ENCODE measurements around the gene LLGL2.
"Not testable (repeated sequence)": the region's sequence is repeated elsewhere in the genome, so short reads cannot be mapped to it uniquely, and the experiment has no call there.

LLGL2 gene

GRCh38 chr17:75592348-75593020, 67.0 kb downstream of the LLGL2 start:
- DNase-seq = no peak

- not testable (repeated sequence) for DNase-seq
These were observed 67.9 kb downstream of the LLGL2 start for GRCh38 chr17:75593430-75593829.

- no peak for DNase-seq
These were observed 69.2 kb downstream of the LLGL2 start for GRCh38 chr17:75594499-75595283.

- DNase-seq = no peak
These were observed 69.9 kb downstream of the LLGL2 start for GRCh38 chr17:75595284-75595919.

GRCh38 chr17:75595920-75596313, 70.4 kb downstream of the LLGL2 start:
- no peak for DNase-seq

GRCh38 chr17:75596320-75597087, 71.0 kb downstream of the LLGL2 start:
- DNase-seq = no peak

- DNase-seq = peak; percentile 78
These were observed 75.8 kb downstream of the LLGL2 start for GRCh38 chr17:75601057-75601987.

- DNase-seq = no peak
These were observed 77.1 kb downstream of the LLGL2 start for GRCh38 chr17:75602644-75603043.

GRCh38 chr17:75603123-75603522, 77.6 kb downstream of the LLGL2 start:
- DNase-seq = no peak

- DNase-seq = no peak
These were observed 78.7 kb downstream of the LLGL2 start for GRCh38 chr17:75604034-75604695.

GRCh38 chr17:75605790-75606189, 80.3 kb downstream of the LLGL2 start:
- no peak for DNase-seq

- no peak for DNase-seq
These were observed 81.6 kb downstream of the LLGL2 start for GRCh38 chr17:75607086-75607485.

- no peak for DNase-seq
These were observed 84.8 kb downstream of the LLGL2 start for GRCh38 chr17:75610103-75610984.

- DNase-seq = no peak
These were observed 86.4 kb downstream of the LLGL2 start for GRCh38 chr17:75611851-75612429.

GRCh38 chr17:75612906-75613626, 87.6 kb downstream of the LLGL2 start:
- DNase-seq = no peak

GRCh38 chr17:75614006-75614405, 88.5 kb downstream of the LLGL2 start:
- no peak for DNase-seq

- DNase-seq = no peak
These were observed 89.2 kb downstream of the LLGL2 start for GRCh38 chr17:75614556-75615270.

GRCh38 chr17:75615301-75615700, 89.8 kb downstream of the LLGL2 start:
- DNase-seq = no peak

Data from hematopoietic multipotent progenitor cell treated with erythropoietin and hydrocortisone succinate and interleukin-3 and kit ligand, for 8 days (in vitro differentiated cells).